8988T (cell line): Measurements from ENCODE around the gene CYB561.

Experiments used
- DNase-seq: peaks from one replicate; pipeline ENCODE4 v3.0.0; 2011

Gene CYB561

GRCh38 chr17:63447471-63448009, 1.4 kb upstream of the CYB561 start:
- no peak for DNase-seq

- no peak for DNase-seq
These were observed 806 bp upstream of the CYB561 start for GRCh38 chr17:63446753-63447470.

- DNase-seq, result no peak
These were observed 544 bp downstream of the CYB561 start for GRCh38 chr17:63445571-63445953.

GRCh38 chr17:63445065-63445464, 1.0 kb downstream of the CYB561 start:
- DNase-seq, result no peak

- DNase-seq, result no peak
These were observed 1.6 kb downstream of the CYB561 start for GRCh38 chr17:63444457-63444856.

- DNase-seq, result no peak
These were observed 3.1 kb downstream of the CYB561 start for GRCh38 chr17:63443053-63443452.

- DNase-seq, result peak; percentile 74
These were observed 3.5 kb downstream of the CYB561 start for GRCh38 chr17:63442549-63443035.

- no peak for DNase-seq
These were observed 4.0 kb downstream of the CYB561 start for GRCh38 chr17:63442074-63442473.

GRCh38 chr17:63441654-63442053, 4.5 kb downstream of the CYB561 start:
- DNase-seq, result no peak

GRCh38 chr17:63440770-63441335, 5.3 kb downstream of the CYB561 start:
- no peak for DNase-seq

GRCh38 chr17:63440127-63440769, 5.9 kb downstream of the CYB561 start:
- no peak for DNase-seq

- DNase-seq, result no peak
These were observed 6.4 kb downstream of the CYB561 start for GRCh38 chr17:63439687-63440086.

- DNase-seq, result no peak
These were observed 7.7 kb downstream of the CYB561 start for GRCh38 chr17:63438092-63439051.

GRCh38 chr17:63437287-63438091, 8.6 kb downstream of the CYB561 start:
- DNase-seq, result no peak

GRCh38 chr17:63436523-63437110, 9.5 kb downstream of the CYB561 start:
- DNase-seq, result no peak

- no peak for DNase-seq
These were observed 10.2 kb downstream of the CYB561 start for GRCh38 chr17:63435681-63436522.

- DNase-seq, result peak; percentile 79
These were observed 11.0 kb downstream of the CYB561 start for GRCh38 chr17:63434951-63435571.

- DNase-seq, result no peak
These were observed 12.1 kb downstream of the CYB561 start for GRCh38 chr17:63433746-63434591.
